ENCODE results near the gene PDCD2.

GRCh38 chr6:170572704-170573466 is 11.6 kb downstream of the PDCD2 start:
- TF ChIP-seq PKNOX1 (IDR thresholded peaks at IDR 0.05): no peak
- TF ChIP-seq CTBP1 (IDR thresholded peaks at IDR 0.05; ENCODE audit: borderline replicate concordance): no peak
- TF ChIP-seq FOXK2 (IDR thresholded peaks at IDR 0.05): no peak

Data from HEK293T (cell line).